Measurements from ENCODE around the gene ALDOA.

DNA sequence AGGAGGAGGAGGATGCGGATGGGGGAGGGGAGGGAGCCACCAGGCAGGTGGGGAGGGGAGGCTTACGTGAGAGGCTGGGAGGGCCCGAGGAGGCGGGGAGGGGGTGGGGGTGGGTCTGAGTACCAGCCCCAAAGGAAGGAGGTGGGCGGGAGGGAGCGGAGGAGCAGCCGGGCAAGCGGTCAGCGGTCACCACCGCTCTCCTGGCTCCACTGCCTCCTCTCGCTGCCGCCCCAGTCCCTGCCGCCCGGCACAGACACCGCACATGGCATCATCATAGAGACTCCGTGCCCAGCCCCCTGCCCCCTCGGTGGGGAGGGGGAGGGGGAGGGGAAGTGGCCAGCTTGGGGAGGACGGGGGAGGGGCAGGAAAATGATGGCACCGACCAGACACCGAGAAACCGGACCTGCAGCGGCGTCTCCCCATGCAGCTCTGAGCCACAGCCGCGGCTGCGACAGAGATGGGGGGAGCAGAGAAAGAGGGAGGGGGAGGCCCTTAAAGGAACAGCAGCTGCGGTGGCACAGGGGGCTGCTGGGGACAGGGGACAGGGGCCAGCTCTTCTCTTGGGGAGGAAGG is 34.6 kb upstream of the ALDOA start, which contains the start of gene TLCD3B:
- TF ChIP-seq, protein P1, sequence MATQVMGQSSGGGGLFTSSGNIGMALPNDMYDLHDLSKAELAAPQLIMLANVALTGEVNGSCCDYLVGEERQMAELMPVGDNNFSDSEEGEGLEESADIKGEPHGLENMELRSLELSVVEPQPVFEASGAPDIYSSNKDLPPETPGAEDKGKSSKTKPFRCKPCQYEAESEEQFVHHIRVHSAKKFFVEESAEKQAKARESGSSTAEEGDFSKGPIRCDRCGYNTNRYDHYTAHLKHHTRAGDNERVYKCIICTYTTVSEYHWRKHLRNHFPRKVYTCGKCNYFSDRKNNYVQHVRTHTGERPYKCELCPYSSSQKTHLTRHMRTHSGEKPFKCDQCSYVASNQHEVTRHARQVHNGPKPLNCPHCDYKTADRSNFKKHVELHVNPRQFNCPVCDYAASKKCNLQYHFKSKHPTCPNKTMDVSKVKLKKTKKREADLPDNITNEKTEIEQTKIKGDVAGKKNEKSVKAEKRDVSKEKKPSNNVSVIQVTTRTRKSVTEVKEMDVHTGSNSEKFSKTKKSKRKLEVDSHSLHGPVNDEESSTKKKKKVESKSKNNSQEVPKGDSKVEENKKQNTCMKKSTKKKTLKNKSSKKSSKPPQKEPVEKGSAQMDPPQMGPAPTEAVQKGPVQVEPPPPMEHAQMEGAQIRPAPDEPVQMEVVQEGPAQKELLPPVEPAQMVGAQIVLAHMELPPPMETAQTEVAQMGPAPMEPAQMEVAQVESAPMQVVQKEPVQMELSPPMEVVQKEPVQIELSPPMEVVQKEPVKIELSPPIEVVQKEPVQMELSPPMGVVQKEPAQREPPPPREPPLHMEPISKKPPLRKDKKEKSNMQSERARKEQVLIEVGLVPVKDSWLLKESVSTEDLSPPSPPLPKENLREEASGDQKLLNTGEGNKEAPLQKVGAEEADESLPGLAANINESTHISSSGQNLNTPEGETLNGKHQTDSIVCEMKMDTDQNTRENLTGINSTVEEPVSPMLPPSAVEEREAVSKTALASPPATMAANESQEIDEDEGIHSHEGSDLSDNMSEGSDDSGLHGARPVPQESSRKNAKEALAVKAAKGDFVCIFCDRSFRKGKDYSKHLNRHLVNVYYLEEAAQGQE (IDR thresholded peaks at IDR 0.05; ENCODE audit: low read depth): no peak
- TF ChIP-seq, protein P2, sequence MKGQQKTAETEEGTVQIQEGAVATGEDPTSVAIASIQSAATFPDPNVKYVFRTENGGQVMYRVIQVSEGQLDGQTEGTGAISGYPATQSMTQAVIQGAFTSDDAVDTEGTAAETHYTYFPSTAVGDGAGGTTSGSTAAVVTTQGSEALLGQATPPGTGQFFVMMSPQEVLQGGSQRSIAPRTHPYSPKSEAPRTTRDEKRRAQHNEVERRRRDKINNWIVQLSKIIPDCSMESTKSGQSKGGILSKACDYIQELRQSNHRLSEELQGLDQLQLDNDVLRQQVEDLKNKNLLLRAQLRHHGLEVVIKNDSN (IDR thresholded peaks at IDR 0.05): no peak
- TF ChIP-seq, protein P3, sequence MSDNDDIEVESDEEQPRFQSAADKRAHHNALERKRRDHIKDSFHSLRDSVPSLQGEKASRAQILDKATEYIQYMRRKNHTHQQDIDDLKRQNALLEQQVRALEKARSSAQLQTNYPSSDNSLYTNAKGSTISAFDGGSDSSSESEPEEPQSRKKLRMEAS (IDR thresholded peaks at IDR 0.05): no peak
- TF ChIP-seq TAF1 (IDR thresholded peaks at IDR 0.05; ENCODE audit: low read depth) (no peak), CEBPB (IDR thresholded peaks at IDR 0.05) (no peak), EP300 (IDR thresholded peaks at IDR 0.05; ENCODE audit: borderline replicate concordance) (no peak), FOXM1 (IDR thresholded peaks at IDR 0.05; ENCODE audit: borderline replicate concordance, low read depth) (no peak), TEAD4 (IDR thresholded peaks at IDR 0.05) (no peak), EGR1 (IDR thresholded peaks at IDR 0.05) (no peak), YY1 (IDR thresholded peaks at IDR 0.05; ENCODE audit: low read depth) (no peak), TCF12 (IDR thresholded peaks at IDR 0.05; ENCODE audit: low read depth) (no peak), CREB1 (IDR thresholded peaks at IDR 0.05; ENCODE audit: low read depth) (no peak), RAD21 (IDR thresholded peaks at IDR 0.05; ENCODE audit: low read depth) (no peak), ZBTB7A (IDR thresholded peaks at IDR 0.05; ENCODE audit: low read depth) (no peak)

Data from Ishikawa (cell line).